ENCODE results near the gene TRMT61B. TPM values are rescaled to one million over a fixed set of nuclear protein-coding genes. Genes with fewer than 3 reads are reported as not detected.

Gene TRMT61B
- total and polyA plus RNA-seq, 4 donors, result 8.1 to 15.9 (median 14.4) TPM

DNA sequence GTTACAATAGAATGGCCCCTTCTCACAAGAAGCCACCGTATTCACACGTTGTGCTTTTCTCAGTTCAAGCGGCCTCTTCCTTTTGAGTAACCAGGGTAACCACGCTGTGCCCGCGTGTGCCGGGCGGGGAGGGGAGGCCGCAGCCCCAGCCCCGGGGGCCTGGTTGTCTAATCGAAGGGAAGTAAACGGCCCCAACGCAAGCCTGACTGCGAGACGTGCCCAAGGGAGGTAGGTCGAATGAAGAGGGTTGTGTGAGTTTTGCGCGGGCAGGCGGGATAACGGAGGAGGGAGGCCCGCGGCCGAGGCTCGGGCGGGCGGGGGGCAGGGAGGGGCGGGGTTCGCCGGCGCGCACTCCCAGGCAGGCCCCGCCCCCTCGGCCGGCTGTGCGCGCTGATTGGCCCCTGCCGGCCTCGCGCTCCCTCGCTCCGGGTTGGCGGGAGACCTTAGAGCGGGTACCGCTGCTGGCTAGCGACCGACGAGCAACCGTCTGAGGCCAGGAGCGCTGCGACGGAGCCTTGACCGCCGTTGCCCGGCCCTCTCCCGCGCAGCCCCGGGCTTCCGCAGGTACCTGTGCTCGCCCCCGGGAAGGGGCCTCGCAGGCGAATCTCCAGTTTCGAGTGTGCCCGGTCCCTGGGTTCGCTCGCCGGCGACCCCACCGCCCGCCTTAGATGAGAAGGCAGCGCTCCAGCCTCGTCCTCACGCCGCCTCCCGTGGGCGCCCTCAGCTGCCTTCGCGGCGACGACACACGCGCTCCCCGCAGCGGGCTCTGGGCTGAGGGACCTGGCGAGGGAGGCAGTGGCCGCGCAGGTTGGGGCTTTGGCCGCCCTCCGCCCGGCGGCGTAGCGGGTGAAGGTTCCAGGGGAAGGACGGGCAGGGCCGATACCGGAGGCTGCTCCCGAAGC, 59.5 kb downstream of the TRMT61B start, which contains the start of gene SPDYA:
SPDYA (plus strand) TSS at position 451 of the 902 bp plus-strand sequence. CDS start 5,181 bp downstream, outside the sequence.
- Histone ChIP-seq H3K4me1 (ENCODE audit: control insufficient read depth in 1 of 2, insufficient read depth in 2 of 2, low read length in 2 of 2) (no peaks in the 10 kb centered on the region), H3K36me3 (ENCODE audit: control insufficient read depth in 1 of 2, insufficient read depth in 2 of 2, low read length in 1 of 2) (no peaks in the 10 kb centered on the region), H3K9me3 (ENCODE audit: control insufficient read depth, low read length) (no peaks in the 10 kb centered on the region), H3K4me3 (ENCODE audit: low read length in 2 of 2) (peak within 1 kb of the TSS; percentile 2 to 31), H3K27ac (ENCODE audit: low read depth in 1 of 2, low read length in 2 of 2) (peak within 1 kb of the TSS in 1 of 2 donors; percentile 11), H3K27me3 (ENCODE audit: control insufficient read depth in 1 of 2, insufficient read depth in 2 of 2, low read length in 1 of 2) (no peaks in the 10 kb centered on the region)
- intact Hi-C loops (cut with DNase I), result no loop called here
- ATAC-seq (ENCODE audit: low FRiP score) (peak; percentile 93), DNase-seq (peak; percentile 88 to 94)
- 2% methylated on average over 77 to 97 of the region's 97 CpGs for WGBS, 2 donors

DNA sequence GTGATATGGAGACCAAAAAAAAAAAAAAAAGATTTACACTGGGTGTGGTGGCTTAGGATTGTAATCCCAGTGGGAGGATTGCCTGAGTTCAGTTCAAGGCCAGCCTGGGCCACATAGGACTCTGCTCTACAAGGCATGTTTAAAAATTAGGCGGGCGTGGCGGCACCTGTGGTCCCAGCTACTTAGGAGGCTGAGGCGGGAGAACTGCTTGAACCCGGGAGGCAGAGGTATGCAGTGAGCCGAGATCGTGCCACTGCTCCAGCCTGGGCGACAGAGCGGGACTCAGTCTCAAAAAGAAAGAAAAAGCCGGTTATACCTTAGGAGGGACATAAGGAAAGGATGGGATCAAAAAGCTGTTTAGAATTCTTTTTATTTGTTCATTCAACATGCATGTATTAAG, 60.2 kb downstream of the TRMT61B start:
- ATAC-seq (ENCODE audit: low FRiP score) (peak; percentile 13), DNase-seq (peak in 1 of 2 donors; percentile 69)
- no peak overlapping the region for H3K27ac ChIP-seq (ENCODE audit: low read depth in 1 of 2, low read length in 2 of 2)
- peaks cover 0 to 2% of the 10 kb centered on the region in 2 donors for H3K36me3 ChIP-seq (ENCODE audit: control insufficient read depth in 1 of 2, insufficient read depth in 2 of 2, low read length in 1 of 2)
- WGBS, 2 donors, result 50 to 53% methylated on average over 10 of the region's 10 CpGs
- H3K9me3 ChIP-seq (ENCODE audit: control insufficient read depth, low read length), result no peaks in the 10 kb centered on the region
- no peaks in the 10 kb centered on the region for H3K27me3 ChIP-seq (ENCODE audit: control insufficient read depth in 1 of 2, insufficient read depth in 2 of 2, low read length in 1 of 2)
- intact Hi-C loops (cut with DNase I), result no loop called here
- H3K4me1 ChIP-seq (ENCODE audit: control insufficient read depth in 1 of 2, insufficient read depth in 2 of 2, low read length in 2 of 2), result no peaks in the 10 kb centered on the region
- no peak overlapping the region for H3K4me3 ChIP-seq (ENCODE audit: low read length in 2 of 2)

DNA sequence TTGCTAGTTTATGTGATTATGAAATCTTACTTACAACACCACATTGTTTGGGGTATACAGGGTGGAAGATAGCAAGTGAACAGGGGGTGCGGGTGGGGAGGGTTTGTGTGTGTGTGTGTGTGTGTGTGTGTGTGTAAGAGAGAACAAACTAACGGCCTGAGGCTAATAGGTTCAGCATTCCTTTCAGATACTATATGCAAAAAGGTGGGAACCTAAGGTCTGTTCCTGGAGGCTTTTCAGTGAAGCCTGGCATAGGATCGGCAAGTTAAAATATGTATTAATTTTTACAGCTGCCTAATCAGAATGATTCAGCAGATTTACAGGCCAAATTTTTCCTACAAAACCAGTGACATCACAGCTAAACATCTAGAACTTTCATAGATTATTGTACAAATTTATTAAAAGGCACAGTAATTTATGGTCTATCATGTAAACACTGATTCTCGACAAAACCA, 67.1 kb downstream of the TRMT61B start:
- Histone ChIP-seq H3K9me3 (ENCODE audit: control insufficient read depth, low read length) (no peaks in the 10 kb centered on the region), H3K27ac (ENCODE audit: low read depth in 1 of 2, low read length in 2 of 2) (no peak overlapping the region), H3K36me3 (ENCODE audit: control insufficient read depth in 1 of 2, insufficient read depth in 2 of 2, low read length in 1 of 2) (peaks cover 0 to 2% of the 10 kb centered on the region in 2 donors), H3K4me3 (ENCODE audit: low read length in 2 of 2) (no peak overlapping the region), H3K27me3 (ENCODE audit: control insufficient read depth in 1 of 2, insufficient read depth in 2 of 2, low read length in 1 of 2) (no peaks in the 10 kb centered on the region), H3K4me1 (ENCODE audit: control insufficient read depth in 1 of 2, insufficient read depth in 2 of 2, low read length in 2 of 2) (no peaks in the 10 kb centered on the region)
- WGBS, 2 donors, result 36 to 37% methylated on average over 4 of the region's 4 CpGs
- ATAC-seq (ENCODE audit: low FRiP score) (no peak), DNase-seq (no peak)
- intact Hi-C loops (cut with DNase I), result no loop called here

DNA sequence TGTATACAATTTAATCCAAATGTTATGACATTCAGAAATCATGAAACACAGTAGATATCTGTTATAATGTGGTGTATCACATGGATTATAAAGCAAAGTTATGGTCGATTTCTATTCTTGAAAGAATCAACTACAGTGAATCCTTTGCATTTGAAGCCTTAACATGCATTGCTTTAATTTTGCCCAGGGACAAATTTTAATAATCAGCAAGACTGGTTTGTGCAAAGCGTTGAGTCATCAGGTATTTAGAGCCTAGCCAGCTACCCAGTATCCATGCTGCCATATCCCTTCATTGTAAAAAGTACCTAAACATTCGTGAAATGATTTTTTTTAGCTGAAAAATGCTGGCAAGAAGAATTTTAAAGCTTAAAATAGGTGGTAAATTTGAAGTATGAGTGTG, 68.4 kb downstream of the TRMT61B start:
- Histone ChIP-seq H3K4me3 (ENCODE audit: low read length in 2 of 2) (no peak overlapping the region), H3K9me3 (ENCODE audit: control insufficient read depth, low read length) (no peaks in the 10 kb centered on the region), H3K27ac (ENCODE audit: low read depth in 1 of 2, low read length in 2 of 2) (no peak overlapping the region), H3K36me3 (ENCODE audit: control insufficient read depth in 1 of 2, insufficient read depth in 2 of 2, low read length in 1 of 2) (peaks cover 0 to 2% of the 10 kb centered on the region in 2 donors), H3K27me3 (ENCODE audit: control insufficient read depth in 1 of 2, insufficient read depth in 2 of 2, low read length in 1 of 2) (no peaks in the 10 kb centered on the region), H3K4me1 (ENCODE audit: control insufficient read depth in 1 of 2, insufficient read depth in 2 of 2, low read length in 2 of 2) (no peaks in the 10 kb centered on the region)
- intact Hi-C loops (cut with DNase I), result no loop called here
- ATAC-seq (ENCODE audit: low FRiP score) (no peak), DNase-seq (no peak)
- 44 to 47% methylated on average over 3 of the region's 3 CpGs for WGBS, 2 donors

Other genes starting within 250 kb of the TRMT61B start
- gene PPP1CB, start 118.5 kb downstream of the TRMT61B start, total RNA-seq, result 100 to 1,000 TPM; 386 to 484 TPM
- gene PPP1CB, start 118.5 kb downstream of the TRMT61B start, polyA plus RNA-seq, result 100 to 1,000 TPM; 187 to 370 TPM
- 1 to 10 TPM; 2.8 to 5.3 TPM for gene SPDYA, start 59.5 kb downstream of the TRMT61B start, total RNA-seq
- under 1 TPM in 1 of 2 donors, not detected in 1; 0.59 TPM for gene SPDYA, start 59.5 kb downstream of the TRMT61B start, polyA plus RNA-seq
- 10 to 100 TPM; 41.4 to 53.1 TPM for gene WDR43, start 24.4 kb upstream of the TRMT61B start, total RNA-seq
- gene WDR43, start 24.4 kb upstream of the TRMT61B start, polyA plus RNA-seq, result 10 to 100 TPM in 1 of 2 donors, 1 to 10 TPM in 1; 9.0 to 17.3 TPM
- under 1 TPM; 0.65 to 0.78 TPM for gene TOGARAM2, start 111.0 kb upstream of the TRMT61B start, total RNA-seq
- gene TOGARAM2, start 111.0 kb upstream of the TRMT61B start, polyA plus RNA-seq, result 1 to 10 TPM in 1 of 2 donors, under 1 TPM in 1; 0.50 to 2.2 TPM
- not detected for gene PCARE, start 204.2 kb upstream of the TRMT61B start, total RNA-seq
- gene PCARE, start 204.2 kb upstream of the TRMT61B start, polyA plus RNA-seq, result under 1 TPM in 1 of 2 donors, not detected in 1; 0.13 TPM
- gene CLIP4, start 245.1 kb upstream of the TRMT61B start, total RNA-seq, result 10 to 100 TPM; 50.1 to 52.3 TPM
- 10 to 100 TPM in 1 of 2 donors, 1 to 10 TPM in 1; 7.6 to 13.5 TPM for gene CLIP4, start 245.1 kb upstream of the TRMT61B start, polyA plus RNA-seq